Left kidney (tissue), 2 donors: ENCODE results near the gene SSH2. TPM values are rescaled to one million over a fixed set of nuclear protein-coding genes. Genes with fewer than 3 reads are reported as not detected.
"Not testable (repeated sequence)": the region's sequence is repeated elsewhere in the genome, so short reads cannot be mapped to it uniquely, and the experiment has no call there.

Experiments
- DNase-seq: peaks from one replicate; pipeline ENCODE4 v3.0.0-alpha.2; 2013
- polyA plus RNA-seq: library from polyadenylated mRNA; unstranded; fragments of 120-200 nt; gene quantifications from one replicate; pipeline ENCODE4 v1.2.1, GENCODE V29; 2013; ENCODE audit not compliant: insufficient read length

SSH2 gene
- polyA plus RNA-seq, 1 donor = 19.9 TPM

GRCh38 chr17:29709866-29710519, 220.0 kb downstream of the SSH2 start:
- no peak for DNase-seq

- DNase-seq = no peak
Measured at GRCh38 chr17:29707212-29707571, 222.8 kb downstream of the SSH2 start.

- DNase-seq = no peak
Measured at GRCh38 chr17:29706045-29706431, 224.0 kb downstream of the SSH2 start.

- DNase-seq = no peak
Measured at GRCh38 chr17:29705386-29705785, 224.6 kb downstream of the SSH2 start.

- no peak for DNase-seq
Measured at GRCh38 chr17:29699283-29699682, 230.7 kb downstream of the SSH2 start.

- DNase-seq = no peak
Measured at GRCh38 chr17:29698837-29699236, 231.2 kb downstream of the SSH2 start.

GRCh38 chr17:29698019-29698777, 231.8 kb downstream of the SSH2 start:
- no peak for DNase-seq

GRCh38 chr17:29697371-29697770, 232.7 kb downstream of the SSH2 start:
- DNase-seq = no peak

- DNase-seq = no peak
Measured at GRCh38 chr17:29694918-29695563, 235.0 kb downstream of the SSH2 start.

GRCh38 chr17:29693751-29694150, 236.3 kb downstream of the SSH2 start:
- no peak for DNase-seq

- DNase-seq = no peak
Measured at GRCh38 chr17:29687596-29687995, 242.4 kb downstream of the SSH2 start.

- DNase-seq = no peak
Measured at GRCh38 chr17:29686993-29687590, 242.9 kb downstream of the SSH2 start.

- no peak for DNase-seq
Measured at GRCh38 chr17:29683481-29683880, 246.5 kb downstream of the SSH2 start.

- no peak for DNase-seq
Measured at GRCh38 chr17:29682987-29683386, 247.0 kb downstream of the SSH2 start.

GRCh38 chr17:29682054-29682453, 248.0 kb downstream of the SSH2 start:
- no peak for DNase-seq

GRCh38 chr17:29677824-29678223, 252.2 kb downstream of the SSH2 start:
- no peak for DNase-seq

- DNase-seq = no peak
Measured at GRCh38 chr17:29677221-29677791, 252.7 kb downstream of the SSH2 start.

GRCh38 chr17:29675961-29676360, 254.1 kb downstream of the SSH2 start:
- DNase-seq = not testable (repeated sequence)

- DNase-seq = no peak
Measured at GRCh38 chr17:29674281-29674680, 255.7 kb downstream of the SSH2 start.

GRCh38 chr17:29671661-29672060, 258.4 kb downstream of the SSH2 start:
- DNase-seq = no peak

GRCh38 chr17:29669266-29669665, 260.8 kb downstream of the SSH2 start:
- no peak for DNase-seq

- DNase-seq = no peak
Measured at GRCh38 chr17:29667969-29668368, 262.1 kb downstream of the SSH2 start.

- DNase-seq = no peak
Measured at GRCh38 chr17:29665481-29665810, 264.6 kb downstream of the SSH2 start.
